HG02642 (cell line): ENCODE data around the gene PRPF40A.

Experiments
- ATAC-seq: cut with Tn5 transposase; IDR thresholded peaks from one replicate; pipeline ENCODE4 v1.9.1; 2021; ENCODE audit warnings: mild to moderate bottlenecking; ENCODE audit not compliant: unreplicated experiment, poor library complexity

The PRPF40A gene

GRCh38 chr2:152623076-152623740, 94.1 kb downstream of the PRPF40A start:
- no peak for ATAC-seq

- ATAC-seq: no peak
Observed at GRCh38 chr2:152622219-152622618, 95.0 kb downstream of the PRPF40A start.

- ATAC-seq: no peak
Observed at GRCh38 chr2:152620985-152621384, 96.3 kb downstream of the PRPF40A start.

GRCh38 chr2:152620208-152620607, 97.1 kb downstream of the PRPF40A start:
- ATAC-seq: no peak

- ATAC-seq: no peak
Observed at GRCh38 chr2:152618193-152618564, 99.1 kb downstream of the PRPF40A start.

GRCh38 chr2:152617456-152618192, 99.6 kb downstream of the PRPF40A start:
- ATAC-seq: no peak

GRCh38 chr2:152615177-152615576, 102.1 kb downstream of the PRPF40A start:
- ATAC-seq: no peak

GRCh38 chr2:152613235-152613634, 104.0 kb downstream of the PRPF40A start:
- ATAC-seq: peak; percentile 44

GRCh38 chr2:152611458-152612231, 105.6 kb downstream of the PRPF40A start:
- peak; percentile 78 for ATAC-seq

GRCh38 chr2:152609699-152610098, 107.6 kb downstream of the PRPF40A start:
- no peak for ATAC-seq

GRCh38 chr2:152609154-152609553, 108.1 kb downstream of the PRPF40A start:
- no peak for ATAC-seq

- no peak for ATAC-seq
Observed at GRCh38 chr2:152607793-152608300, 109.4 kb downstream of the PRPF40A start.

- no peak for ATAC-seq
Observed at GRCh38 chr2:152606941-152607340, 110.3 kb downstream of the PRPF40A start.

- ATAC-seq: no peak
Observed at GRCh38 chr2:152606081-152606480, 111.2 kb downstream of the PRPF40A start.

- ATAC-seq: no peak
Observed at GRCh38 chr2:152603166-152603565, 114.1 kb downstream of the PRPF40A start.

GRCh38 chr2:152602750-152603149, 114.5 kb downstream of the PRPF40A start:
- ATAC-seq: no peak
